AG04449 (cell line): Measurements from ENCODE around the gene EXOC4.
A peak's percentile ranks its signal among the peaks of the same experiment; 100 is the strongest.

ENCODE experiments used
- CTCF ChIA-PET: fragments of 350-600 bp; formaldehyde crosslinking; extraction: SDS; loops from one replicate; lab custom pipeline; 2021; ENCODE audit warnings: antibody characterized with exemption; lab: Yijun Ruan, JAX
- POLR2A ChIA-PET: fragments of 400-600, 350-600 bp; formaldehyde crosslinking; extraction: SDS; loops from one replicate; lab custom pipeline; 2020; ENCODE audit warnings: antibody characterized with exemption, inconsistent platforms; lab: Yijun Ruan, JAX
- DNase-seq: peaks from one replicate; pipeline ENCODE4 v3.0.0-alpha.2; 2010; ENCODE audit warnings: low read depth, low spot score
- H3K4me3 ChIP-seq: 2 replicates; pipeline ENCODE4 v1.5.1; 2011; ENCODE audit warnings: low read depth, mild to moderate bottlenecking, control low read depth, low read length
- TF ChIP-seq, protein P1 (sequence below): IDR thresholded peaks from one replicate; pipeline ENCODE4 v1.5.1; 2011; ENCODE audit warnings: mild to moderate bottlenecking, moderate library complexity, low read length, control low read depth, inconsistent platforms; ENCODE audit not compliant: insufficient read depth; ENCODE audit errors: missing control alignments

EXOC4 gene

DNA sequence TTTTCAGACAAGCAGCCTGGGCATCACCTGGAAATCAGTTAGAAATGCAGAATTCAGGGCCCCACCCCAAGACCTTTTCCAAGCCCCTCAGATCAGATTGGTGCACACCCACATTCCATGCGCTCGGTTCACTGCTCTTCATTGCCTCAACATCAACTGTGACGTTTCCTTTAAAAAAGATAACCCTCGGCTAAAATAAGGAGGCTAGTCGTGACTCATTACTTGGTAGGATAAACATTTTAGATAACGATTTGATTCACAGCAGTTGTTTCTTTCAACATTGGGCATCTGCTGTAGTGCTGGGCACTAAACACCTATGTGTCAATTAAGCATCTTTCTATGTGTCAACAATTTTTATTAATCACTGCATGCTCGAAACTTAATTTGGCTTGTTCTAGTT lies 683.2 kb downstream of the EXOC4 start:
- CTCF ChIA-PET: no interaction called here
- POLR2A ChIA-PET: no interaction called here
- no peak overlapping the region for H3K4me3 ChIP-seq
- DNase-seq: no peak
- TF ChIP-seq, protein P1, sequence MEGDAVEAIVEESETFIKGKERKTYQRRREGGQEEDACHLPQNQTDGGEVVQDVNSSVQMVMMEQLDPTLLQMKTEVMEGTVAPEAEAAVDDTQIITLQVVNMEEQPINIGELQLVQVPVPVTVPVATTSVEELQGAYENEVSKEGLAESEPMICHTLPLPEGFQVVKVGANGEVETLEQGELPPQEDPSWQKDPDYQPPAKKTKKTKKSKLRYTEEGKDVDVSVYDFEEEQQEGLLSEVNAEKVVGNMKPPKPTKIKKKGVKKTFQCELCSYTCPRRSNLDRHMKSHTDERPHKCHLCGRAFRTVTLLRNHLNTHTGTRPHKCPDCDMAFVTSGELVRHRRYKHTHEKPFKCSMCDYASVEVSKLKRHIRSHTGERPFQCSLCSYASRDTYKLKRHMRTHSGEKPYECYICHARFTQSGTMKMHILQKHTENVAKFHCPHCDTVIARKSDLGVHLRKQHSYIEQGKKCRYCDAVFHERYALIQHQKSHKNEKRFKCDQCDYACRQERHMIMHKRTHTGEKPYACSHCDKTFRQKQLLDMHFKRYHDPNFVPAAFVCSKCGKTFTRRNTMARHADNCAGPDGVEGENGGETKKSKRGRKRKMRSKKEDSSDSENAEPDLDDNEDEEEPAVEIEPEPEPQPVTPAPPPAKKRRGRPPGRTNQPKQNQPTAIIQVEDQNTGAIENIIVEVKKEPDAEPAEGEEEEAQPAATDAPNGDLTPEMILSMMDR: no peak

DNA sequence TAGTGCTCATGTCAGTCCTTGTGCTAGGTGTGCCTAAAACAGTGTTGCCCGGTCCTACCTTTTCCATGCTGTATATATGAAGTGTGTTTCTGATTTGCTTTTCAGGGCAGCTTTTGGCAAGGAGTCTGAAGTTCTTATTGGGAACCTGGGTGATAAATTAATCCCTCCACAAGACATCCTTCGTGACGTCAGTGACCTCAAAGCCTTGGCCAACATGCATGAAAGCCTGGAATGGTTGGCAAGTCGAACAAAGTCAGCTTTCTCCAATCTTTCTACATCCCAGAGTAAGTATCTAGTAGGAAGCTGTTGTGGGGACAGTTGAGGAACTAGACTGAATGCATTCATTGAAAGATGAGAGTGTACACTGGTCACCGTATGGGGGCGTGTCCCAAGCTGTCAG lies 684.9 kb downstream of the EXOC4 start:
- H3K4me3 ChIP-seq: no peak overlapping the region
- ChIA-PET CTCF (interaction anchor here (1.3 kb wide), 1 partner anchor 16 kb away, joined by 3 read pairs; no protein-coding TSS in a partner anchor), POLR2A (no interaction called here)
- DNase-seq: no peak
- TF ChIP-seq, protein P1: no peak

DNA sequence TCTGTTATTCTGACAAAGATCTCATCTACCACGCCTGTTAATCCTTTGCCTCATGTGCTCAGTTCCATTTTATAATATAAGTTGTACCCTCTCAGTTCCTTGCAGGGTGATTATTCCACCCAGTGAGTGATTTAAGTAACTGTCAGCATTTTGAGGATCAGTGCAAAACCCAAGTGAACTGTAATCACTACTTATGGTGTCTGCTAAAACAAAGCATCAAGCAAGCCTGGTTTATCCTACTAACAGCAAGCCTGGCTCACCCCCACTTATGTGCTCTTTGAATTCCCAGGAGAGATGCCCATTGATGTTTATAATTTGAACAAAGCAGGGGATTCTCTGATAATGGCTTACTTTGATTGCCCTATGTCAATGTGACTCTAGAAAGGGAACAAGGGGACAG lies 687.5 kb downstream of the EXOC4 start:
- ChIA-PET CTCF (no interaction called here), POLR2A (no interaction called here)

DNA sequence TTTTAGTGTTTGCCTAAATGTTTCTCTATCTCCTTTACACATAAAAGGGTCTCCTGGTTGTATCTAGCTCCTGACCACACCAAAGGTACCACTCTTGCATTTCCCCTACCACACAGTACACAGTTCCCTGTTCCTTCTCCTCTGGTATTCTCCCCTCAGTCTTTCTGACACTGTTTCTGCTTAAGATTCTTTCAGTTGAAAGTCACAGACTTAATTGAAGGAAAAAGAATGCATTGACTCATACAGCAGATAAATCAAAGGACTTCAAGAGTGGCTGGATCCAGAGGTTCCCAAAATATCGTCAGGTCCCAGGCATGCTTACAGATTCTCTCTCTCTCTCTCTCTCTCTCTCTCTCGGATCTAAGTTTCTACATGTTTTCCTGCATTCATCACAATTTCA lies 688.6 kb downstream of the EXOC4 start:
- TF ChIP-seq, protein P1: no peak
- ChIA-PET POLR2A (no interaction called here), CTCF (no interaction called here)
- peak; percentile 87 for DNase-seq
- H3K4me3 ChIP-seq: no peak overlapping the region

More for the DNA sequence above, 687.5 kb downstream of the EXOC4 start:
- TF ChIP-seq, protein P1: no peak
- no peak for DNase-seq
- no peak overlapping the region for H3K4me3 ChIP-seq

DNA sequence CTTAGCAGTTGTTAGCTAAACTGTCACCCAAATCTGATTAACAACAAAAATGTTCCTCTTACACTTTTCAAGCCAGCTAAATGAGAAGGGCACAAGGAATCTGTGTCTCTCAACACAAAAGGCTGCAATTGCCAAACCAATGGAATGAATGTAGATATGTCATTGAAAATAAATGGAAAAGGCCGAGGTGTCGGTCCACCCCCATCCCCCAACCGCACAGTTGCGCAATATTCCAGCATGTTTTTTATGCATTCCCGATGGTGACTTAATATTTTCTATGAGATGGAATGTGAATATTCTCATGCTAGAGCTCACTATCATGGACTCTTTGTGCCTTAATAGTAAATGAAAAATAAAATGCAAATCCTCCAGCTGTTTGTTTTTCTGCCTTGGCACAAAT lies 692.6 kb downstream of the EXOC4 start:
- TF ChIP-seq, protein P1: no peak
- H3K4me3 ChIP-seq: no peak overlapping the region
- POLR2A ChIA-PET: no interaction called here
- CTCF ChIA-PET: no interaction called here
- DNase-seq: no peak

DNA sequence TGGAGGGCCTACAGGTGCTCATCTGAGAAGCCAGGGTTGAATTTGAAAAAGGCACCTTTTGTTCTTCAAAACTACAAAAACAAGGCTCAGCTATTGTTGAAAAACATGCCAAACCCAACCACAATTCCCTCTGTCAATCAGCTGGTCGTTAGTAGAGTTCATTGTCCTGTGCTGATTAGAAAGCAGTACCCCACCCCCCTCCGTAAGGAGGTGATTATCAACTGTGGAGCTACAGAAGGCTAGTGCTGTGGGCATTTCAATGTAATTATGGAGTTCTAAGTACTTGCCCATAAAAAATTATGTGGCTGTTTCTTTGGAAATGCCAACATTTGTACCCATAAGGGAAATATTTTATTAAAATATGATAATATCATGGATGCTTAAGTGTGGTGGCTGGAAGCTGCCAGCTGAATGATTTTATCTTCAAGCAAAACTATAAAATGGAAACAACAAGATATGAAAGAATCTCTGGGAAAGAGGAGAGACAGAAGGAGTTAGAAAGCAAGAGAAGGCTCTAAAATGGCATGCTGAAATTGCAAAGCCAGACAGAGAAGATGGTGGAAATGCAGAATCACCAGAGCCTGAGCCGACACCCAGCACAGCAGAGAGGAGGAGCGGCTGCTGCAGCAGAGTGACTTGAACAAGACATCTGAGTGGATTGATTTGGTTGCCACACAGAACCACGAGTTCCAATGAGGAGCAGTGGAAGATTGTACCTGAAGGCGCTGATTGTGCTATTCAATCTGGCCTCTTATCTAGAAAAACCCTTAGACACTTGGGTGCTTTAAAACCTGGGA lies 694.8 kb downstream of the EXOC4 start:
- H3K4me3 ChIP-seq: no peak overlapping the region
- ChIA-PET POLR2A (no interaction called here), CTCF (no interaction called here)
- TF ChIP-seq, protein P1: no peak
- DNase-seq: no peak
